OCI-LY7 (cell line): ENCODE results near the gene SRGAP1.

Experiments
- CTCF ChIP-seq: fragments of 200-600 bp; sonication (generic); conservative IDR thresholded peaks from 2 replicates; pipeline ENCODE4 v1.5.1; 2014; ENCODE audit warnings: mild to moderate bottlenecking, antibody characterized with exemption, low read length, moderate library complexity, mixed read lengths
- EZH2phosphoT487 ChIP-seq: fragments of 200-600 bp; sonication (generic); IDR thresholded peaks from 2 replicates; pipeline ENCODE4 v1.6.1; 2018; ENCODE audit warnings: low read depth, borderline replicate concordance, mild to moderate bottlenecking, mixed run types, antibody characterized with exemption, low read length, moderate library complexity, mixed read lengths

DNA sequence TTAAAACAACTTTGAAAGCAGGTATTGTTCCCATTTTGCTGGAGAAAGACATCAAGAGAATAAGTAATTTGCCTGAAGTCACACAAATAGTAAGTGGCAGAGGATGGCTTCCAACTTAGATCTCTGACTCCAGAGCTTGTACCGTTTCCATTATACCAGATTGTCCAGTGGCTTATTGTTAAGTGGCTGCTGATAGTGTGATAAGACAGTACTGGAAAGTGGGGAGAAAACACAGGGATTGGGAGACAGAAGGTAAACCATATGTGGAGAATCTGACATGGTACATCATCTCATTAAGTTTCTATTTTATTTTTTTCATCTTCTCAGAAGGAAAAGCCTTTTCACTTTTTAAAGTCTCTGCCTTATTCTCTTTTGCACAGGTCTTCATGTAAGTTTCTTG lies 108.5 kb downstream of the SRGAP1 start:
- TF ChIP-seq CTCF (no peak), EZH2phosphoT487 (no peak)
